Ovary (tissue), 9 donors: ENCODE data around the gene TM7SF2. TPM values are rescaled to one million over a fixed set of nuclear protein-coding genes. Genes with fewer than 3 reads are reported as not detected.

Experiments
- DNase-seq, 5 donors: peaks; one replicate each; pipeline ENCODE4 v3.0.0-alpha.2; 2019 to 2020
- H3K27ac ChIP-seq, 2 donors: fragments of 200-600 bp; one replicate each; pipeline versions ENCODE4 v1.5.1 to v1.8.0; 2019 to 2022
- H3K27me3 ChIP-seq: fragments of 200-600 bp; one replicate; pipeline ENCODE4 v1.8.0; 2022
- H3K36me3 ChIP-seq: fragments of 200-600 bp; sonication (generic); one replicate; pipeline ENCODE4 v1.5.1; 2019
- H3K4me1 ChIP-seq: one replicate; pipeline ENCODE4 v1.8.1; 2013; ENCODE audit warnings: mild to moderate bottlenecking, moderate library complexity; ENCODE audit not compliant: insufficient read depth
- H3K4me3 ChIP-seq: fragments of 200-600 bp; sonication (generic); one replicate; pipeline ENCODE4 v1.5.1; 2017
- H3K9me3 ChIP-seq, 2 donors: fragments of 200-600 bp in 1 of 2; sonication (generic) in 1 of 2; one replicate each; pipeline versions ENCODE4 v1.5.1 to v1.8.1; 2013 to 2019; ENCODE audit warnings: mild to moderate bottlenecking in 1 of 2, moderate library complexity in 1 of 2
- CTCF ChIP-seq, 3 donors: fragments of 450-650 bp in 2 of 3; fragments of 200-600 bp in 1 of 3; IDR thresholded peaks; one replicate each; pipeline versions ENCODE4 v1.5.1 to v1.8.0; 2016 to 2022; ENCODE audit warnings: antibody characterized with exemption in 3 of 3, mild to moderate bottlenecking in 1 of 3
- EP300 ChIP-seq: sonication (generic); formaldehyde crosslinking; IDR thresholded peaks from one replicate; pipeline ENCODE4 v1.6.1; 2017; ENCODE audit warnings: antibody characterized with exemption
- POLR2A ChIP-seq: fragments of 450-650 bp; IDR thresholded peaks from one replicate; pipeline ENCODE4 v1.6.1; 2017; ENCODE audit warnings: antibody characterized with exemption, mild to moderate bottlenecking, moderate library complexity
- WGBS, 3 donors: extraction: QIAGEN DNeasy Blood & Tissue Kit in 1 of 3; methylation state at CpG; one replicate each; pipeline versions ENCODE4 v1.1.5 to v1.1.7; 2013 to 2017; 5-methylcytosine and 5-hydroxymethylcytosine counted together
- intact Hi-C, 4 donors: fragments of 100-400 bp; cut with DNase I; formaldehyde crosslinking; loops; one replicate each; pipeline versions ENCODE4 v1.11.0 to v1.15.1; 2022 to 2023
- polyA plus RNA-seq, 2 donors: library from polyadenylated mRNA; stranded (reverse); fragments of 200-250 nt in 1 of 2; fragments of 350-450 nt in 1 of 2; fragmentation: Illumina TruSeq in 1 of 2; extraction: RNeasy Lipid Tissue Mini Kit (QIAGEN cat#74804) in 1 of 2; gene quantifications; one replicate each; pipeline ENCODE4 v1.2.3, GENCODE V29; 2013 to 2014
- total RNA-seq, 7 donors: library from RNA; depleted of rRNA in 2 of 7; stranded (reverse); fragments of >200 nt in 2 of 7; fragmentation: NEBNext Ultra II Directional in 3 of 7; extraction: Animal tissue kit (Norgen Biotek cat#: 25700) in 3 of 7; gene quantifications; one replicate each; pipeline versions ENCODE4 v1.1.0 to v1.2.4, GENCODE V29; 2016 to 2023
- donor health status: DM: no; HTN: no; CAD: no; lungs with moderate emphysema.
- donor health status: DM: no; HTN: no; CAD: no.
- donor health status: Bipolar disorder and iron deficiency.
- donor health status: DM: yes; HTN: yes; CAD: no.
- donor health status: DM: no; HTN: no; CAD: no.
- donor health status: DM: yes; HTN: yes; CAD: no.

TM7SF2 gene
- total and polyA plus RNA-seq, 9 donors = 30.0 to 170 (median 76.3) TPM

GRCh38 chr11:65095427-65095826 is 16.2 kb upstream of the TM7SF2 start:
- peak overlapping the region; percentile 60 to 86 for H3K27ac ChIP-seq
- H3K36me3 ChIP-seq = no peaks in the 10 kb centered on the region
- intact Hi-C loops = loop anchor here in 2 of 4 donors (5.0 kb wide), 3 partner anchors 68 to 83 kb away; partner anchors contain the start of genes ARL2 (in 1 of the 2) and SNX15 (in 1 of the 2)
- 68 to 79% (median 70%) methylated on average over 22 of the region's 22 CpGs for WGBS, 3 donors
- H3K9me3 ChIP-seq = no peaks in the 10 kb centered on the region
- peak in 2 of 5 donors; percentile 46 to 49 for DNase-seq
- H3K4me3 ChIP-seq = no peak overlapping the region
- H3K4me1 ChIP-seq = peaks cover 8% of the 10 kb centered on the region
- TF ChIP-seq POLR2A = no peak
- TF ChIP-seq CTCF (IDR thresholded peaks at IDR 0.05) = no peak
- no peak for TF ChIP-seq EP300
- H3K27me3 ChIP-seq = no peaks in the 10 kb centered on the region

GRCh38 chr11:65095974-65096806 is 15.5 kb upstream of the TM7SF2 start, which contains the start of gene VPS51:
TSS of gene VPS51 (plus strand) at chr11:65096214. CDS start at chr11:65096251, 37 bp downstream.
- H3K4me1 ChIP-seq = peaks cover 8% of the 10 kb centered on the region
- intact Hi-C loops = loop anchor here in 2 of 4 donors (5.0 kb wide), 3 partner anchors 69 to 84 kb away; partner anchors contain the start of genes ARL2 (in 1 of the 2) and SNX15 (in 1 of the 2)
- DNase-seq = peak; percentile 84 to 90 (median 88)
- H3K27ac ChIP-seq = peak within 1 kb of the TSS; percentile 60 to 86
- 0% methylated on average over 48 to 52 of the region's 52 CpGs for WGBS, 3 donors
- H3K36me3 ChIP-seq = no peaks in the 10 kb centered on the region
- no peaks in the 10 kb centered on the region for H3K9me3 ChIP-seq
- no peaks in the 10 kb centered on the region for H3K27me3 ChIP-seq
- peak; percentile 78 for TF ChIP-seq POLR2A
- no peak for TF ChIP-seq EP300
- peak in 1 of 3 donors; percentile 50 for TF ChIP-seq CTCF (IDR thresholded peaks at IDR 0.05)
- H3K4me3 ChIP-seq = peak within 1 kb of the TSS; percentile 91

GRCh38 chr11:65096926-65097325 is 14.7 kb upstream of the TM7SF2 start:
- WGBS, 3 donors = 22 to 42% (median 25%) methylated on average over 8 of the region's 8 CpGs

More at GRCh38 chr11:65096926-65097325, 14.7 kb upstream of the TM7SF2 start:
- Histone ChIP-seq H3K4me3 (peak overlapping the region; percentile 91), H3K27ac (peak overlapping the region; percentile 60 to 86), H3K27me3 (no peaks in the 10 kb centered on the region), H3K9me3 (no peaks in the 10 kb centered on the region), H3K4me1 (peaks cover 11% of the 10 kb centered on the region), H3K36me3 (no peaks in the 10 kb centered on the region)
- DNase-seq = no peak
- intact Hi-C loops = loop anchor here in 2 of 4 donors (5.0 kb wide), 3 partner anchors 70 to 85 kb away; partner anchors contain the start of genes ARL2 (in 1 of the 2) and SNX15 (in 1 of the 2)
- TF ChIP-seq POLR2A (no peak), EP300 (no peak), CTCF (IDR thresholded peaks at IDR 0.05) (no peak)
